Measurements from ENCODE around the gene PRPS1L1. TPM values are rescaled to one million over a fixed set of nuclear protein-coding genes. Genes with fewer than 3 reads are reported as not detected.

PRPS1L1 gene
- not detected in 3 replicates for total RNA-seq (2021)
- Bru-seq, nascent RNA, result not detected
- long read RNA-seq, experiment 1, result 0 reads
- long read RNA-seq, experiment 2, result 0 reads
- long read RNA-seq, experiment 3, result 0 reads

GRCh38 chr7:18027628-18028027 is at the start of gene PRPS1L1:
PRPS1L1 (minus strand) TSS chr7:18027846.
- no peak within 1 kb of the TSS for H3K27ac Mint-ChIP-seq
- POLR2A ChIA-PET, result no interaction called here

GRCh38 chr7:18076461-18076860 is 48.8 kb upstream of the PRPS1L1 start:
- Mint-ChIP-seq H3K27ac (no peak overlapping the region), H3K4me1 (no peaks in the 10 kb centered on the region), H3K27me3 (ENCODE audit: low read depth) (no peaks in the 10 kb centered on the region), H3K36me3 (peaks cover under 1% of the 10 kb centered on the region; the same call in 1 of the 2 replicates), H3K9me3 (peaks cover 1% of the 10 kb centered on the region), H3K4me3 (no peak overlapping the region)
- ChIA-PET CTCF (no interaction called here), POLR2A (no interaction called here)
- no peak for TF ChIP-seq IRF1 (CRISPR knock-in tag; IDR thresholded peaks at IDR 0.05)
- TF ChIP-seq ZNF263 (CRISPR knock-in tag; IDR thresholded peaks at IDR 0.05; ENCODE audit: low read depth), result no peak
- no peak for TF ChIP-seq AR (CRISPR knock-in tag; IDR thresholded peaks at IDR 0.05)
- TF ChIP-seq SOX15 (CRISPR knock-in tag; IDR thresholded peaks at IDR 0.05), result no peak
- TF ChIP-seq ZNF232 (CRISPR knock-in tag; IDR thresholded peaks at IDR 0.05), result no peak
- TF ChIP-seq ZNF416 (CRISPR knock-in tag; IDR thresholded peaks at IDR 0.05), result no peak
- no peak for TF ChIP-seq E2F5 (CRISPR knock-in tag; IDR thresholded peaks at IDR 0.05)
- no peak for TF ChIP-seq ZNF671 (CRISPR knock-in tag; IDR thresholded peaks at IDR 0.05)
- TF ChIP-seq RELA (CRISPR knock-in tag; IDR thresholded peaks at IDR 0.05; ENCODE audit: borderline replicate concordance), result no peak
- TF ChIP-seq ATF1 (CRISPR knock-in tag; IDR thresholded peaks at IDR 0.05), result no peak
- no peak for TF ChIP-seq FOXJ3 (CRISPR knock-in tag; IDR thresholded peaks at IDR 0.05; ENCODE audit: borderline replicate concordance)
- TF ChIP-seq ZNF281 (CRISPR knock-in tag; IDR thresholded peaks at IDR 0.05), result no peak
- TF ChIP-seq MYBL2 (CRISPR knock-in tag; IDR thresholded peaks at IDR 0.05), result no peak
- no peak for TF ChIP-seq ZNF219 (CRISPR knock-in tag; IDR thresholded peaks at IDR 0.05; ENCODE audit: borderline replicate concordance)
- TF ChIP-seq ZNF121 (CRISPR knock-in tag; IDR thresholded peaks at IDR 0.05), result no peak
- no peak for TF ChIP-seq JUN (CRISPR knock-in tag; IDR thresholded peaks at IDR 0.05)
- no peak for TF ChIP-seq ZBTB43 (CRISPR knock-in tag; IDR thresholded peaks at IDR 0.05)
- TF ChIP-seq PRRX2 (CRISPR knock-in tag; IDR thresholded peaks at IDR 0.05), result no peak
- ATAC-seq (no peak), DNase-seq (ENCODE audit: low spot score) (no peak)

More at GRCh38 chr7:18027628-18028027, at the start of gene PRPS1L1:
- DNase-seq (ENCODE audit: low spot score), result no peak
- Mint-ChIP-seq H3K27me3 (ENCODE audit: low read depth) (no peaks in the 10 kb centered on the region), H3K4me3 (no peak within 1 kb of the TSS), H3K9me3 (no peaks in the 10 kb centered on the region), H3K4me1 (0 out of 2 replicates have a peak, but pooled peaks cover 4% of the 10 kb centered on the region), H3K36me3 (no peaks in the 10 kb centered on the region)
- no peak for TF ChIP-seq NFYB (CRISPR knock-in tag; conservative IDR thresholded peaks at IDR 0.05; ENCODE audit: low read depth)
- no peak for TF ChIP-seq ZNF281 (CRISPR knock-in tag; IDR thresholded peaks at IDR 0.05)
- no peak for TF ChIP-seq SOX15 (CRISPR knock-in tag; IDR thresholded peaks at IDR 0.05)
- no peak for ATAC-seq
- CTCF ChIA-PET, result no interaction called here
